OCI-LY1 (cell line): ENCODE measurements around the gene DQX1.

ENCODE experiments used
- H2AFZ ChIP-seq: fragments of 200-600 bp; sonication (generic), shearing (Covaris generic); 2 replicates; pipeline ENCODE4 v1.6.0; 2014; ENCODE audit warnings: antibody characterized with exemption, mild to moderate bottlenecking, low read length
- H3F3A ChIP-seq: fragments of 200-600 bp; sonication (generic), shearing (Covaris generic); 2 replicates; pipeline ENCODE4 v1.6.0; 2014; ENCODE audit warnings: mild to moderate bottlenecking, antibody characterized with exemption, low read length, moderate library complexity; ENCODE audit not compliant: insufficient read depth
- H3K27ac ChIP-seq: fragments of 200-600 bp; sonication (generic); 2 replicates; pipeline ENCODE4 v1.5.1; 2014; ENCODE audit warnings: low read length, mixed run types, mild to moderate bottlenecking, low read depth; ENCODE audit not compliant: poor library complexity, severe bottlenecking
- H3K27me3 ChIP-seq: fragments of 200-600 bp; sonication (generic); 2 replicates; pipeline ENCODE4 v1.6.0; 2014; ENCODE audit warnings: antibody characterized with exemption, mild to moderate bottlenecking, low read length, moderate library complexity; ENCODE audit not compliant: insufficient read depth
- H3K36me3 ChIP-seq: fragments of 200-600 bp; sonication (generic); 2 replicates; pipeline ENCODE4 v1.6.1; 2014; ENCODE audit warnings: mild to moderate bottlenecking, antibody characterized with exemption, low read length, moderate library complexity, mixed read lengths; ENCODE audit not compliant: insufficient read depth
- H3K4me1 ChIP-seq: fragments of 200-600 bp; sonication (generic); 2 replicates; pipeline ENCODE4 v1.5.1; 2014; ENCODE audit warnings: mild to moderate bottlenecking, low read length, moderate library complexity; ENCODE audit not compliant: insufficient read depth, severe bottlenecking
- H3K4me2 ChIP-seq: fragments of 200-600 bp; sonication (generic), shearing (Covaris generic); 2 replicates; pipeline ENCODE4 v1.6.1; 2014; ENCODE audit warnings: low read length
- H3K4me3 ChIP-seq: fragments of 200-600 bp; sonication (generic); 2 replicates; pipeline ENCODE4 v1.5.1; 2014; ENCODE audit warnings: low read length, low read depth, mild to moderate bottlenecking, mixed read lengths; ENCODE audit not compliant: poor library complexity, severe bottlenecking
- H3K79me2 ChIP-seq: fragments of 200-600 bp; shearing (Covaris generic); 2 replicates; pipeline ENCODE4 v1.6.1; 2016; ENCODE audit warnings: mixed run types, low read length, mixed read lengths; ENCODE audit not compliant: insufficient read depth
- H3K9ac ChIP-seq: fragments of 200-600 bp; sonication (generic), shearing (Covaris generic); 2 replicates; pipeline ENCODE4 v1.6.1; 2014; ENCODE audit warnings: mild to moderate bottlenecking, low read length, mixed read lengths
- H3K9me2 ChIP-seq: fragments of 200-600 bp; sonication (generic), shearing (Covaris generic); 2 replicates; pipeline ENCODE4 v1.6.1; 2014; ENCODE audit warnings: low read depth, mild to moderate bottlenecking, low read length, mixed read lengths
- H3K9me3 ChIP-seq: fragments of 200-600 bp; shearing (Covaris generic); 2 replicates; pipeline ENCODE4 v1.6.1; 2014; ENCODE audit warnings: low read length, mixed read lengths
- H4K20me1 ChIP-seq: fragments of 200-600 bp; sonication (generic), shearing (Covaris generic); 2 replicates; pipeline ENCODE4 v1.6.0; 2016; ENCODE audit warnings: mild to moderate bottlenecking, low read length; ENCODE audit not compliant: insufficient read depth
- CTCF ChIP-seq: fragments of 200-600 bp; sonication (generic), shearing (Covaris generic); IDR thresholded peaks from 2 replicates; pipeline ENCODE4 v1.5.1; 2017; ENCODE audit warnings: mild to moderate bottlenecking, antibody characterized with exemption, low read length, moderate library complexity, mixed read lengths
- EZH2 ChIP-seq: fragments of 200-600 bp; sonication (generic), shearing (Covaris generic); IDR thresholded peaks from 2 replicates; pipeline ENCODE4 v1.8.0; 2017; ENCODE audit warnings: borderline replicate concordance, mixed run types, mild to moderate bottlenecking, antibody characterized with exemption, low read length, moderate library complexity, mixed read lengths

DQX1 gene

GRCh38 chr2:74526649-74527230, 709 bp upstream of the DQX1 start:
- Histone ChIP-seq H3K27ac (no peak overlapping the region), H3K4me1 (peaks cover 26% of the 10 kb centered on the region), H3K27me3 (no peaks in the 10 kb centered on the region), H2AFZ (no peak overlapping the region), H3K4me3 (no peak overlapping the region), H3K9me2 (no peaks in the 10 kb centered on the region), H3K79me2 (peaks cover 10% of the 10 kb centered on the region), H3K9ac (no peak overlapping the region), H4K20me1 (no peaks in the 10 kb centered on the region), H3K36me3 (peaks cover 42% of the 10 kb centered on the region), H3F3A (no peaks in the 10 kb centered on the region), H3K4me2 (no peak overlapping the region), H3K9me3 (no peaks in the 10 kb centered on the region)
- TF ChIP-seq CTCF (no peak), EZH2 (no peak)

- Histone ChIP-seq H3K36me3 (peaks cover 37% of the 10 kb centered on the region), H3K27me3 (no peaks in the 10 kb centered on the region), H3K4me3 (no peak overlapping the region), H3K9ac (no peak overlapping the region), H4K20me1 (no peaks in the 10 kb centered on the region), H3K79me2 (peaks cover 10% of the 10 kb centered on the region), H3K9me3 (no peaks in the 10 kb centered on the region), H3K27ac (no peak overlapping the region), H2AFZ (no peak overlapping the region), H3F3A (no peaks in the 10 kb centered on the region), H3K4me1 (peaks cover 14% of the 10 kb centered on the region), H3K9me2 (no peaks in the 10 kb centered on the region), H3K4me2 (no peak overlapping the region)
- no peak for TF ChIP-seq EZH2
These were observed 895 bp downstream of the DQX1 start for GRCh38 chr2:74524955-74525716.

- Histone ChIP-seq H3K4me3 (no peak overlapping the region), H3K36me3 (peaks cover 34% of the 10 kb centered on the region), H3K27ac (no peak overlapping the region), H3K9me2 (no peaks in the 10 kb centered on the region), H3K9me3 (no peaks in the 10 kb centered on the region), H3K27me3 (no peaks in the 10 kb centered on the region; the same call in 1 of the 2 replicates), H3K4me1 (peaks cover 14% of the 10 kb centered on the region), H3K4me2 (no peak overlapping the region), H3K9ac (no peak overlapping the region), H2AFZ (no peak overlapping the region), H3F3A (no peaks in the 10 kb centered on the region), H3K79me2 (peaks cover 7% of the 10 kb centered on the region), H4K20me1 (no peaks in the 10 kb centered on the region)
- TF ChIP-seq EZH2 (no peak), CTCF (no peak)
These were observed 2.0 kb downstream of the DQX1 start for GRCh38 chr2:74524005-74524404.

- Histone ChIP-seq H3F3A (no peaks in the 10 kb centered on the region), H3K9me3 (no peaks in the 10 kb centered on the region), H3K4me1 (no peaks in the 10 kb centered on the region), H2AFZ (no peak overlapping the region), H3K9ac (no peak overlapping the region), H4K20me1 (no peaks in the 10 kb centered on the region), H3K27me3 (peaks cover 3% of the 10 kb centered on the region; the same call in 1 of the 2 replicates), H3K9me2 (no peaks in the 10 kb centered on the region), H3K79me2 (no peaks in the 10 kb centered on the region), H3K4me3 (no peak overlapping the region), H3K36me3 (peaks cover 22% of the 10 kb centered on the region), H3K4me2 (no peak overlapping the region), H3K27ac (no peak overlapping the region)
- TF ChIP-seq EZH2 (no peak), CTCF (no peak)
These were observed 3.5 kb downstream of the DQX1 start for GRCh38 chr2:74522516-74522915.
